A673 (cell line): ENCODE results near the gene HNRNPDL.
"Not testable (repeated sequence)": the region's sequence is repeated elsewhere in the genome, so short reads cannot be mapped to it uniquely, and the experiment has no call there.

ENCODE experiments used
- EZH2 ChIP-seq: fragments of 200-600 bp; sonication (generic); IDR thresholded peaks from 2 replicates; pipeline ENCODE4 v1.6.1; 2017; ENCODE audit warnings: borderline replicate concordance, low read depth, mild to moderate bottlenecking, mixed read lengths, antibody characterized with exemption, low read length; ENCODE audit not compliant: poor library complexity, severe bottlenecking
- TF ChIP-seq, protein P1 (sequence below): fragments of 300-800, 200-600 bp; sonication (generic); conservative IDR thresholded peaks from 2 replicates; pipeline ENCODE4 v1.5.1; 2017; ENCODE audit warnings: low read depth, mild to moderate bottlenecking, antibody characterized with exemption, low read length, moderate library complexity, mixed read lengths

GRCh38 chr4:82475931-82476330, 45.7 kb upstream of the HNRNPDL start:
- TF ChIP-seq, protein P1, sequence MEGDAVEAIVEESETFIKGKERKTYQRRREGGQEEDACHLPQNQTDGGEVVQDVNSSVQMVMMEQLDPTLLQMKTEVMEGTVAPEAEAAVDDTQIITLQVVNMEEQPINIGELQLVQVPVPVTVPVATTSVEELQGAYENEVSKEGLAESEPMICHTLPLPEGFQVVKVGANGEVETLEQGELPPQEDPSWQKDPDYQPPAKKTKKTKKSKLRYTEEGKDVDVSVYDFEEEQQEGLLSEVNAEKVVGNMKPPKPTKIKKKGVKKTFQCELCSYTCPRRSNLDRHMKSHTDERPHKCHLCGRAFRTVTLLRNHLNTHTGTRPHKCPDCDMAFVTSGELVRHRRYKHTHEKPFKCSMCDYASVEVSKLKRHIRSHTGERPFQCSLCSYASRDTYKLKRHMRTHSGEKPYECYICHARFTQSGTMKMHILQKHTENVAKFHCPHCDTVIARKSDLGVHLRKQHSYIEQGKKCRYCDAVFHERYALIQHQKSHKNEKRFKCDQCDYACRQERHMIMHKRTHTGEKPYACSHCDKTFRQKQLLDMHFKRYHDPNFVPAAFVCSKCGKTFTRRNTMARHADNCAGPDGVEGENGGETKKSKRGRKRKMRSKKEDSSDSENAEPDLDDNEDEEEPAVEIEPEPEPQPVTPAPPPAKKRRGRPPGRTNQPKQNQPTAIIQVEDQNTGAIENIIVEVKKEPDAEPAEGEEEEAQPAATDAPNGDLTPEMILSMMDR = not testable (repeated sequence)
- not testable (repeated sequence) for TF ChIP-seq EZH2
